Skeletal muscle tissue (tissue), 4 donors: Measurements from ENCODE around the gene DCLK1. TPM values are rescaled to one million over a fixed set of nuclear protein-coding genes. Genes with fewer than 3 reads are reported as not detected.
A peak's percentile ranks its signal among the peaks of the same experiment; 100 is the strongest.

Experiments
- H3K27ac ChIP-seq: one replicate; pipeline ENCODE4 v1.7.0; 2013; ENCODE audit warnings: mild to moderate bottlenecking, low read depth, low read length, inconsistent platforms
- H3K27me3 ChIP-seq, 3 donors: one replicate each; pipeline ENCODE4 v1.7.0; 2013; ENCODE audit warnings: low read length in 3 of 3; ENCODE audit not compliant: control insufficient read depth in 3 of 3, insufficient read depth in 3 of 3
- H3K36me3 ChIP-seq, 3 donors: one replicate each; pipeline ENCODE4 v1.7.0; 2013; ENCODE audit warnings: low read length in 3 of 3; ENCODE audit not compliant: control insufficient read depth in 3 of 3, insufficient read depth in 3 of 3
- H3K4me1 ChIP-seq, 3 donors: one replicate each; pipeline ENCODE4 v1.7.0; 2013; ENCODE audit warnings: low read length in 3 of 3, mild to moderate bottlenecking in 3 of 3; ENCODE audit not compliant: control insufficient read depth in 3 of 3, insufficient read depth in 3 of 3
- H3K4me3 ChIP-seq, 3 donors: one replicate each; pipeline ENCODE4 v1.7.0; 2013; ENCODE audit warnings: low read length in 3 of 3
- H3K9ac ChIP-seq, 3 donors: one replicate each; pipeline ENCODE4 v1.7.0; 2013; ENCODE audit warnings: low read length in 3 of 3, mild to moderate bottlenecking in 3 of 3, moderate library complexity in 2 of 3, low read depth in 1 of 3
- H3K9me3 ChIP-seq, 3 donors: one replicate each; pipeline ENCODE4 v1.7.0; 2013; ENCODE audit warnings: low read length in 3 of 3; ENCODE audit not compliant: control insufficient read depth in 3 of 3
- total RNA-seq: library from RNA; depleted of rRNA; stranded (reverse); fragments of >200 nt; gene quantifications from one replicate; pipeline ENCODE4 v1.2.3, GENCODE V29; 2014
- donor health status: Osteomylitis.

Gene DCLK1
- total RNA-seq, 1 donor from 2014 or later, result 92.9 TPM

- H3K36me3 ChIP-seq, result no peaks in the 10 kb centered on the region
- H3K4me3 ChIP-seq, result no peak overlapping the region
- peaks cover 0 to 6% (median 0%) of the 10 kb centered on the region in 3 donors for H3K4me1 ChIP-seq
- peaks cover 0 to 4% (median 0%) of the 10 kb centered on the region in 3 donors for H3K27me3 ChIP-seq
- H3K27ac ChIP-seq, result no peak overlapping the region
- H3K9ac ChIP-seq, result no peak overlapping the region
- H3K9me3 ChIP-seq, result no peaks in the 10 kb centered on the region
Observed at GRCh38 chr13:35886332-35887114, 244.7 kb downstream of the DCLK1 start.

- Histone ChIP-seq H3K4me1 (peaks cover 0 to 6% (median 0%) of the 10 kb centered on the region in 3 donors), H3K36me3 (no peaks in the 10 kb centered on the region), H3K4me3 (no peak overlapping the region), H3K27me3 (peaks cover 0 to 4% (median 0%) of the 10 kb centered on the region in 3 donors), H3K27ac (no peak overlapping the region), H3K9ac (no peak overlapping the region), H3K9me3 (no peaks in the 10 kb centered on the region)
Observed at GRCh38 chr13:35884211-35884760, 246.9 kb downstream of the DCLK1 start.

- Histone ChIP-seq H3K9ac (no peak overlapping the region), H3K36me3 (no peaks in the 10 kb centered on the region), H3K27ac (no peak overlapping the region), H3K27me3 (peaks cover 0 to 4% (median 0%) of the 10 kb centered on the region in 3 donors), H3K9me3 (no peaks in the 10 kb centered on the region), H3K4me3 (no peak overlapping the region), H3K4me1 (peaks cover 0 to 3% (median 0%) of the 10 kb centered on the region in 3 donors)
Observed at GRCh38 chr13:35882722-35883497, 248.3 kb downstream of the DCLK1 start.

GRCh38 chr13:35881360-35881759, 249.8 kb downstream of the DCLK1 start:
- no peaks in the 10 kb centered on the region for H3K27me3 ChIP-seq
- no peaks in the 10 kb centered on the region for H3K36me3 ChIP-seq
- no peaks in the 10 kb centered on the region for H3K9me3 ChIP-seq
- no peak overlapping the region for H3K9ac ChIP-seq
- peaks cover 0 to 1% (median 0%) of the 10 kb centered on the region in 3 donors for H3K4me1 ChIP-seq
- H3K27ac ChIP-seq, result no peak overlapping the region
- no peak overlapping the region for H3K4me3 ChIP-seq

- no peak overlapping the region for H3K27ac ChIP-seq
- H3K4me1 ChIP-seq, result peaks cover 0 to 3% (median 0%) of the 10 kb centered on the region in 3 donors
- H3K9me3 ChIP-seq, result no peaks in the 10 kb centered on the region
- no peak overlapping the region for H3K9ac ChIP-seq
- no peaks in the 10 kb centered on the region for H3K36me3 ChIP-seq
- no peak overlapping the region for H3K4me3 ChIP-seq
- H3K27me3 ChIP-seq, result no peaks in the 10 kb centered on the region
Observed at GRCh38 chr13:35879111-35879510, 252.1 kb downstream of the DCLK1 start.

GRCh38 chr13:35876601-35877000, 254.6 kb downstream of the DCLK1 start:
- H3K9ac ChIP-seq, result no peak overlapping the region
- H3K27ac ChIP-seq, result no peak overlapping the region
- peaks cover 0 to 3% (median 0%) of the 10 kb centered on the region in 3 donors for H3K4me1 ChIP-seq
- no peaks in the 10 kb centered on the region for H3K9me3 ChIP-seq
- H3K4me3 ChIP-seq, result no peak overlapping the region
- no peaks in the 10 kb centered on the region for H3K27me3 ChIP-seq
- no peaks in the 10 kb centered on the region for H3K36me3 ChIP-seq

- peaks cover 0 to 3% (median 0%) of the 10 kb centered on the region in 3 donors for H3K36me3 ChIP-seq
- H3K9me3 ChIP-seq, result no peaks in the 10 kb centered on the region
- no peak overlapping the region for H3K27ac ChIP-seq
- H3K27me3 ChIP-seq, result no peaks in the 10 kb centered on the region
- H3K4me3 ChIP-seq, result peak overlapping the region in 1 of 3 donors; percentile 45
- peaks cover 0 to 3% (median 0%) of the 10 kb centered on the region in 3 donors for H3K4me1 ChIP-seq
- no peak overlapping the region for H3K9ac ChIP-seq
Observed at GRCh38 chr13:35874704-35875103, 256.5 kb downstream of the DCLK1 start.

GRCh38 chr13:35872369-35872768, 258.8 kb downstream of the DCLK1 start:
- no peak overlapping the region for H3K4me3 ChIP-seq
- no peak overlapping the region for H3K27ac ChIP-seq
- H3K4me1 ChIP-seq, result peaks cover 0 to 3% (median 0%) of the 10 kb centered on the region in 3 donors
- H3K36me3 ChIP-seq, result peaks cover 0 to 3% (median 0%) of the 10 kb centered on the region in 3 donors
- no peaks in the 10 kb centered on the region for H3K27me3 ChIP-seq
- H3K9me3 ChIP-seq, result no peaks in the 10 kb centered on the region
- no peak overlapping the region for H3K9ac ChIP-seq

- Histone ChIP-seq H3K9ac (no peak overlapping the region), H3K27ac (no peak overlapping the region), H3K4me1 (peaks cover 0 to 3% (median 0%) of the 10 kb centered on the region in 3 donors), H3K4me3 (no peak overlapping the region), H3K9me3 (no peaks in the 10 kb centered on the region), H3K36me3 (peaks cover 0 to 3% (median 0%) of the 10 kb centered on the region in 3 donors), H3K27me3 (no peaks in the 10 kb centered on the region)
Observed at GRCh38 chr13:35871561-35871960, 259.6 kb downstream of the DCLK1 start.
